ENCODE measurements around the gene ATXN1L. TPM values are rescaled to one million over a fixed set of nuclear protein-coding genes. Genes with fewer than 3 reads are reported as not detected.

The ATXN1L gene
- total and polyA plus RNA-seq, 2 donors (not counting 1 experiment from before 2014, with no cell fraction given), result 21.3 to 39.5 TPM

GRCh38 chr16:71902656-71903365, 57.0 kb downstream of the ATXN1L start:
- Histone ChIP-seq H3K9ac (ENCODE audit: low read length) (no peak overlapping the region), H3K79me2 (ENCODE audit: control insufficient read depth, insufficient read depth, low read length) (peaks cover 98% of the 10 kb centered on the region), H2AFZ (ENCODE audit: insufficient read depth, low read depth, low read length, poor library complexity, severe bottlenecking) (no peak overlapping the region), H3K4me3 (ENCODE audit: control extremely low read depth in 1 of 5, extremely low read depth in 1 of 5, insufficient read depth in 1 of 5, low read depth in 2 of 5, low read length in 4 of 5) (no peak overlapping the region), H4K20me1 (ENCODE audit: control insufficient read depth, insufficient read depth, low read length, poor library complexity, severe bottlenecking) (peaks cover 85% of the 10 kb centered on the region), H3K4me1 (ENCODE audit: control insufficient read depth in 2 of 2, insufficient read depth in 2 of 2, low read length in 2 of 2) (peaks cover 27 to 30% of the 10 kb centered on the region in 2 donors), H3K36me3 (replicated peaks in 1 of 2; ENCODE audit: control extremely low read depth in 1 of 2, control insufficient read depth in 1 of 2, extremely low read depth in 1 of 2, insufficient read depth in 2 of 2, low read length in 1 of 2) (peaks cover 0 to 9% of the 10 kb centered on the region in 2 experiments), H3K27ac (ENCODE audit: low read length in 2 of 2) (peak overlapping the region in 1 of 2 donors; percentile 49), H3K9me3 (ENCODE audit: control extremely low read depth in 1 of 3, control insufficient read depth in 2 of 3, insufficient read depth in 1 of 3, low read length in 2 of 3) (peaks cover 0 to 9% (median 5%) of the 10 kb centered on the region in 3 donors), H3K4me2 (replicated peaks; ENCODE audit: low read depth, low read length, poor library complexity, severe bottlenecking) (peak overlapping the region; percentile 25), H3K27me3 (replicated peaks in 1 of 4; ENCODE audit: control extremely low read depth in 1 of 4, control insufficient read depth in 3 of 4, insufficient read depth in 4 of 4, low read length in 3 of 4) (no peaks in the 10 kb centered on the region)
- Mint-ChIP-seq H3K27ac (no peak overlapping the region), H3K4me1 (peaks cover 55% of the 10 kb centered on the region), H3K9me3 (ENCODE audit: insufficient read depth) (no peaks in the 10 kb centered on the region), H3K4me3 (peak overlapping the region; percentile 14), H3K27me3 (no peaks in the 10 kb centered on the region)
- ChIA-PET CTCF (interaction anchor here (1.0 to 1.9 kb wide), 2 partner anchors 19 to 114 kb away, joined by 3 to 4 read pairs; partner anchors contain the start of gene ZNF821), POLR2A (no interaction called here)
- ATAC-seq (ENCODE audit: low read depth) (no peak), DNase-seq (no peak)
- TF ChIP-seq CTCF (IDR thresholded peaks at IDR 0.05), result no peak
- no peak for TF ChIP-seq EZH2 (IDR thresholded peaks at IDR 0.05; ENCODE audit: borderline replicate concordance, insufficient read depth, low read depth, low read length, poor library complexity, severe bottlenecking)
- WGBS (ENCODE audit: insufficient coverage), result no CpG with 5 or more reads among the region's 5 CpGs
- intact Hi-C loops (cut with micrococcal nuclease), result no loop called here

- Histone ChIP-seq H3K4me2 (replicated peaks; ENCODE audit: low read depth, low read length, poor library complexity, severe bottlenecking) (peak overlapping the region; percentile 38), H3K27ac (ENCODE audit: low read length in 2 of 2) (peak overlapping the region in 1 of 2 donors; percentile 29), H3K4me1 (ENCODE audit: control insufficient read depth in 2 of 2, insufficient read depth in 2 of 2, low read length in 2 of 2) (peaks cover 25 to 31% of the 10 kb centered on the region in 2 donors), H4K20me1 (ENCODE audit: control insufficient read depth, insufficient read depth, low read length, poor library complexity, severe bottlenecking) (peaks cover 85% of the 10 kb centered on the region), H3K4me3 (ENCODE audit: control extremely low read depth in 1 of 5, extremely low read depth in 1 of 5, insufficient read depth in 1 of 5, low read depth in 2 of 5, low read length in 4 of 5) (no peak overlapping the region), H3K9ac (ENCODE audit: low read length) (no peak overlapping the region), H3K9me3 (ENCODE audit: control extremely low read depth in 1 of 3, control insufficient read depth in 2 of 3, insufficient read depth in 1 of 3, low read length in 2 of 3) (peaks cover 0 to 9% (median 5%) of the 10 kb centered on the region in 3 donors), H3K79me2 (ENCODE audit: control insufficient read depth, insufficient read depth, low read length) (peaks cover 98% of the 10 kb centered on the region), H3K27me3 (replicated peaks in 1 of 4; ENCODE audit: control extremely low read depth in 1 of 4, control insufficient read depth in 3 of 4, insufficient read depth in 4 of 4, low read length in 3 of 4) (no peaks in the 10 kb centered on the region), H2AFZ (ENCODE audit: insufficient read depth, low read depth, low read length, poor library complexity, severe bottlenecking) (no peak overlapping the region), H3K36me3 (replicated peaks in 1 of 2; ENCODE audit: control extremely low read depth in 1 of 2, control insufficient read depth in 1 of 2, extremely low read depth in 1 of 2, insufficient read depth in 2 of 2, low read length in 1 of 2) (peaks cover 0 to 11% of the 10 kb centered on the region in 2 experiments)
- Mint-ChIP-seq H3K4me3 (peak overlapping the region; percentile 18), H3K27me3 (no peaks in the 10 kb centered on the region), H3K27ac (peak overlapping the region; percentile 34), H3K4me1 (peaks cover 59% of the 10 kb centered on the region), H3K9me3 (ENCODE audit: insufficient read depth) (no peaks in the 10 kb centered on the region)
- no CpG with 5 or more reads among the region's 2 CpGs for WGBS (ENCODE audit: insufficient coverage)
- ChIA-PET POLR2A (no interaction called here), CTCF (interaction anchor here (0.6 to 1.9 kb wide), 3 partner anchors 20 to 115 kb away, joined by 3 to 4 read pairs (median 3); partner anchors contain the start of gene ZNF821)
- ATAC-seq (ENCODE audit: low read depth) (no peak), DNase-seq (no peak)
- no peak for TF ChIP-seq EZH2 (IDR thresholded peaks at IDR 0.05; ENCODE audit: borderline replicate concordance, insufficient read depth, low read depth, low read length, poor library complexity, severe bottlenecking)
- no peak for TF ChIP-seq CTCF (IDR thresholded peaks at IDR 0.05)
- intact Hi-C loops (cut with micrococcal nuclease), result no loop called here
Measured at GRCh38 chr16:71903608-71904007, 57.8 kb downstream of the ATXN1L start.

Measured in B cell (primary cell).